Upper lobe of left lung (tissue), 4 donors: ENCODE results near the gene AAGAB.

Source experiments
- POLR2AphosphoS5 ChIP-seq, 2 donors: sonication (generic); formaldehyde crosslinking; IDR thresholded peaks; one replicate each; pipeline ENCODE4 v1.5.1; 2017; ENCODE audit warnings: antibody characterized with exemption in 2 of 2
- TF ChIP-seq, protein P1 (sequence below), 6 experiments: fragments of 450-650 bp in 4 of 6; fragments of 200-600 bp in 2 of 6; sonication (generic) in 2 of 6; IDR thresholded peaks; one replicate each; pipeline ENCODE4 v1.5.1; 2016 to 2019; ENCODE audit warnings: antibody characterized with exemption in 6 of 6

DNA sequence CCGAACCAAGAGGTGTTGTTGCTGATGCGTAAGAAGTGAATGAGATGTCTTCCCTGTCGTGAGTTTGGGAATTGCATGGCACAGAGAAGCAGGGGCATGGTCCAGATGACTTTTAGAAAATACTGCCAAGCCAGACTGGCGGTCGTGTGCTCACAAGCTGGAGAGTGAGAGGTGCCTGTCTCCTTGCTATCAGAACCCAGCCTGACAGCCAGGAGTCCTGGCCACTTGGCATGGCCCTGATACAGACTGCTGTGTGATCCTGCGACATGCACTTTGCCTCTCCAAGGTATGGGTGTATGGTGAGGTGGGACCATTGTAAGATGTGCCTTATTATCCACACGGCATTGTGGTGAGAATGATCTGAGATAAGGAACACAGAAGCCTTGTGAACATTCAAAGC, 96.1 kb downstream of the AAGAB start:
- no peak for TF ChIP-seq POLR2AphosphoS5 (IDR thresholded peaks at IDR 0.05)
- TF ChIP-seq, protein P1, sequence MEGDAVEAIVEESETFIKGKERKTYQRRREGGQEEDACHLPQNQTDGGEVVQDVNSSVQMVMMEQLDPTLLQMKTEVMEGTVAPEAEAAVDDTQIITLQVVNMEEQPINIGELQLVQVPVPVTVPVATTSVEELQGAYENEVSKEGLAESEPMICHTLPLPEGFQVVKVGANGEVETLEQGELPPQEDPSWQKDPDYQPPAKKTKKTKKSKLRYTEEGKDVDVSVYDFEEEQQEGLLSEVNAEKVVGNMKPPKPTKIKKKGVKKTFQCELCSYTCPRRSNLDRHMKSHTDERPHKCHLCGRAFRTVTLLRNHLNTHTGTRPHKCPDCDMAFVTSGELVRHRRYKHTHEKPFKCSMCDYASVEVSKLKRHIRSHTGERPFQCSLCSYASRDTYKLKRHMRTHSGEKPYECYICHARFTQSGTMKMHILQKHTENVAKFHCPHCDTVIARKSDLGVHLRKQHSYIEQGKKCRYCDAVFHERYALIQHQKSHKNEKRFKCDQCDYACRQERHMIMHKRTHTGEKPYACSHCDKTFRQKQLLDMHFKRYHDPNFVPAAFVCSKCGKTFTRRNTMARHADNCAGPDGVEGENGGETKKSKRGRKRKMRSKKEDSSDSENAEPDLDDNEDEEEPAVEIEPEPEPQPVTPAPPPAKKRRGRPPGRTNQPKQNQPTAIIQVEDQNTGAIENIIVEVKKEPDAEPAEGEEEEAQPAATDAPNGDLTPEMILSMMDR (IDR thresholded peaks at IDR 0.05), result no peak
